Activated naive CD4-positive, alpha-beta T cell (primary cell): Measurements from ENCODE around the gene DEGS2.

Experiments
- DNase-seq, 4 experiments: peaks; one replicate each; lab custom pipeline; 2025; lab: John Stamatoyannopoulos, UW

DEGS2 gene

DNA sequence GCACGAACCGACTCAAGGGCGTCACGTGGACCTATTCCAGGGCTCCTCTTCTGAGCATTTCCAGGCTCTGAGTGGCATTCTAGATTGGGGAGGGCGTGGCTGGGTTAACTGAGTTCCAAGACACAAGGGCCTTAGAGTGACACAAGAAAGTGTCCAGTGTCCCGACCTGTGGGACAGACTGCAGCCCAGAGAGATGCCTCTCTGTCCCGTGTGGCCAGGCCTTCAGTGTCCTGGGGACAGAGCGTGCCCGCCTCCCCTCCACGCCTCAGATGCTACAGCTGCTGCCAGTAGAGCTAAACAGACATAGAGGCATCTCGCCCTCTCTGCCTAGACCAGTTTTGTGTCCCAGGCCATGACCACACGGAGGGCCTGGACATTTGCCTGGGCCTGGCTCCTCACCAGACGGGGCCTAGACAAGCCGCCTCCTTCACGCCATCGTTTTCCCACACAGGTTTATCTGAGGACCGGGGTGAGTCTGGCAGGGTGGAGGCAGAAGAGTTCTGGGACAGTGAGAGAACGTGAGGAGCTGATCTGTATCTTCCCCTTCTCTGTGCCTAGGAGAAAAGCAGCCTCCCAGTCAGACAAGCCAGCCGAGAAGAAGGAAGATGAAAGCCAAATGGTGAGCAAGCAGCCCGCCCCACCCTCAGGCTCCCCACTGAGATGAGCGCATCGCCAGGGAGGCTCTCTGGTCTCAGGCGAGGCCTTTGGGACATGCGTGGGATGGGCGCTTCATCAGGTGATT is 27.1 kb downstream of the DEGS2 start:
- DNase-seq = no peak

DNA sequence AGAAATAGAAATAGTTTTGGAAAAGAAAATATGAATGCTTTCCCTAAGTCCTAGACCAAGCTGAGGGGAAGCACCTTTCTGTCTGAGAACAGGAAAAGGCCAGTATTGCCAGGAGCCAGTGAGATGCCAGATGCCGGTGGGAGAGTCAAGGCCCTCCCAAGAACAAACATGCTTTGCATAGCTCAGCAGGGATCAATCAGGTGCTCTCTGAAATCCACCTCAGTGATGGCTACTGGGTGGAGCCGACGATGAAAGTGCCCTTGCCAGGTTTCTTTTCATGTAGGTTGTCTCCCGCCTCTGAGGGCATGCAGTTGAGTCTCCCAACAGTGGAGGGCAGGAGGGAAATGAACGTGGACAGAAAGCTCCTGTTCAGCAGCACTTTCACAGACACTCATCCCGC is 28.3 kb downstream of the DEGS2 start:
- no peak for DNase-seq

- DNase-seq = no peak
Measured at GRCh38 chr14:100130521-100130920, 28.9 kb downstream of the DEGS2 start.

GRCh38 chr14:100129161-100129589 is 30.3 kb downstream of the DEGS2 start:
- no peak for DNase-seq

- no peak for DNase-seq
Measured at GRCh38 chr14:100128688-100129087, 30.8 kb downstream of the DEGS2 start.

DNA sequence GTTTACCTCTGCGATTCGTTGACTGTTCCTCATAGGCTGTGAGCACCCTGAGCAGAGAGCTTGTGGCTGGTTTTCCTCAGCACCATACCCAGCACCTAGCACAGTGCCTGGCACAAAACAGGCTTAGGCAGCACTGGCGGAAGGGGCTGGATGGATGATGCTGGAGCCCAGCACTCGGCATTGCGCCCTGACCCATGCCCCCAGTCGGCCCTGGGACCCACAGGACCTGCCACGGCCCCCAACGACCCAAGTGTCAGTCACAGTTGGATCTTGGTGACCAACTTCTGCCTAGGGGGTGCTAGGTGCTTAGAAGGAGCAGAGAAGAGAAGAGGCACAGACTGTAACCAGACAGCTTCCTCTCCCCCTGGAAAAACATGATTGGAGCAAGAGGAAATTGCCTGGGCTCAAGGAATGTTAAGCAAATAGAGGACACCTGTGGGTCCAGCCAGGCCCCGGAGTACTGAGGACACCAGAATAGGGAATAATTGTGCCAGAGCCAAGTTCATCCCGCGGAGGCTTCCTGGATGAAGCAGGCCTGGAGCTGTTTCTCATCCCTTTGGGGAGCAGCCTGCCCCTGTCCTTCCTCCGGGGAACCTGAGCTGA is 31.5 kb downstream of the DEGS2 start:
- no peak for DNase-seq

GRCh38 chr14:100126401-100126800 is 33.0 kb downstream of the DEGS2 start:
- DNase-seq = no peak

GRCh38 chr14:100124551-100125088 is 34.8 kb downstream of the DEGS2 start:
- DNase-seq = no peak

GRCh38 chr14:100123618-100124017 is 35.8 kb downstream of the DEGS2 start:
- no peak for DNase-seq

- DNase-seq = no peak
Measured at GRCh38 chr14:100122481-100123223, 36.8 kb downstream of the DEGS2 start.

DNA sequence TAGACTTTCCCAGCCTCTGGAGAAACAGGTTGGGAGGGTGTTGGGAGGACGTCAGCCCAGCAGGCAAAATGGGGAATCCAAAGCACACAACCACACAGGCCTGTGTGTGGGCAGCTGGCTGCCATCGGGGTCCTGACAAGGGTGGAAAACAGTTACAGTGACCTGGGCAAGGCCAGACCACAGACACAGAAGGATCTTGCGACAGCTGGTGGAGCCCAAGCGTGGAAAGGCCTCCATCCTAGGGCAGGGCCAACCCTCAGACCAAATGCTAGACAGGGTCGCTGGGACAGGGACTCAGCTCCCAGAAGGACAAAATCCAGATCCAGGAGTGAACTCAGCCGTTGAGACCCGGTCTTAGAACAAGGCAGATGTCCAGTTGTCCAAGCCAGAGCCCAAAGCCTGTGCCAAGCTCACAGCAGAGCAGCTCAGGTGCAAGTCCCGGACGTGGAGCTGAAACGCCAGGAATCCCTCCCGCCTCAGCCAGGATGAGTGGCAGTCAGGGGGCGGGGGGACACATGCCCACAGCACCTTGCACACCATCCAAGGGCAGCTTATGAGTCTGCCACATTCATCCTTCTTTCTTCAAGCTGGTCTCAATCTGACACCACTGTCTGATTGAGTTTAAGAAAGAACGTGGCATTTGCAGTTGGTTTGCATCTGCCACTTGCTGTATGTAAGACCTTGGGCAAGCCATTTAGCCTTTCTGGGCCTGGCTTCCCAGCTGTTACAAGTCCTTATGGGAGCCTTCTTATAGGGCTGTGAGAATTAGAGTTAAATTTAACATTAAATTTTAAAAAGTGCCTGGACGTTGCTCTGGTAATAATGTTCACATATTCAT is 37.6 kb downstream of the DEGS2 start:
- no peak for DNase-seq

DNA sequence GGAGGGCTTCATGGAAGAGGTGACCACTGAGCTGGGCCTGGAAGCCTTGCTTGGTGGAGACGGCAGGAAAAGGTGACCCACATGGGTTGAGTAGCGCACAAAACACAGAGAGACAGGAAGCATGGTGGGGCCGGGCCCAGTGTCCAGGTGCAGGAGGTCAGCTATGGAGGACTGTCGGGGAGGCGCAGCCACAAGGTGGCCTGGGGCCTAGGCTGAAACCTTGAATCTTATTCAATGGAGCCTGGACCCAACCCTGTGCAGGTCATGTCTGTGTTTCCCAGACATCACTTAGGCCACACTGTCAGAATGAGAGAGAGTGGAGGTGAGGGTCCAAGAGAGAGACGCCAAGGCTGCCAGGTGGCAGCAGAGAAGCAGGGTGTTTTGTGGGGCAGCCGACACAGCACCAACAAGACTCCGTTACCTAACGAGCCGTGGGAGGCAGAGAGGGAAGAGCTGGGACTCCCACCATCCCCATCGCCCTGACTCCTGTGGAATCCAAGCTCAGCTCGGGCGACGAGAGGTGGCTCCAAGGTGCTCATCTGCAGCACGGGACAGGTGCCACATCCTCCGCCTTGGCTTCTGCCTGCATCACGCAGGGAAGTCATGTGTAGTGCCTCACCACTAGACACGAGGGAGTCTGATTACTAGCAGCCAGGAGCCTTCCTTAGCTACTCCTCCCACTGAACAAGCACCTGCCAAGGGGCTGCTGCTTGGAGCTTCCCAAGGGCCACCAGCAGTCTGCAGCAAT is 38.7 kb downstream of the DEGS2 start:
- DNase-seq = no peak

- DNase-seq = no peak
Measured at GRCh38 chr14:100119251-100119650, 40.2 kb downstream of the DEGS2 start.

GRCh38 chr14:100118396-100119011 is 40.9 kb downstream of the DEGS2 start:
- no peak for DNase-seq

- DNase-seq = no peak
Measured at GRCh38 chr14:100117633-100118395, 41.6 kb downstream of the DEGS2 start.

DNA sequence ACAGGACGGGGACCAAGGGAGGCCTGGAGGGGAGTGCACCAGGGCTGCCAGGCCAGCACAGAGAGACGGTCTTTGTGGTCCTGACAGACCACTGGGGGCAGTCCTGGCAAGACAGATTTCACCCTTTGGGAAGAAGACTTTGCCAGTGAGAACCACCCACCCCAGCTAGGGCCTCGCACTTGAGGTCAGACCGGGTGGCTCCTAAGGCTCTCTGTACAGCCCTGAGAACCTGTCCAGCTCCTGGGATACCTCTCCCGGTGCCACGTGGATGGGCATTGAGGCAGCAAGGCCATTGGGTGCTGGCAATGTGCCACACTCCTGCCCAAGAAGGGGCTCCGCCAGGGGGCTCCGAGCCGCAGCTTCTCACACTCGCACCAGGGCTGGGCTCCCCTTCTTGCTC is 42.4 kb downstream of the DEGS2 start:
- no peak for DNase-seq

- no peak for DNase-seq
Measured at GRCh38 chr14:100116134-100116533, 43.3 kb downstream of the DEGS2 start.

DNA sequence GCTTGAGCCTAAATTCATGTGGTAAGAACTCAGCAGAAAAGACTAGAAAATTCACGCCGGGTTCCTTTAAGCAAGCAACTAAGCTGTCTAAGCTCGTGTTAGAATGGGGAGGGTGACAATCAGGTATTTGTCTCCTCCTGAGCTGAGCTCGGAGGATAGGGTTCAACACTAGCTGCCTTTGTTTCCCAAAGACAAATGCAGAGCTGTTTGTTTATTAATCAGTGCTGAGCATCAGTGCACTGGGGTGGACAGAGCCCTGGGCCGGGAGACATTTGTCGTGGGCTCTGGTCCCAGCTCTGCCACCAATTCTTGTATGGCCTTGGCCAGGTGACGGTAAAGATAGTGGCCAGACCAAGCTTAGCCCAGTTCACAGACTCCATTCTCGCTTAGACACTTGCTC is 43.7 kb downstream of the DEGS2 start:
- DNase-seq = no peak

DNA sequence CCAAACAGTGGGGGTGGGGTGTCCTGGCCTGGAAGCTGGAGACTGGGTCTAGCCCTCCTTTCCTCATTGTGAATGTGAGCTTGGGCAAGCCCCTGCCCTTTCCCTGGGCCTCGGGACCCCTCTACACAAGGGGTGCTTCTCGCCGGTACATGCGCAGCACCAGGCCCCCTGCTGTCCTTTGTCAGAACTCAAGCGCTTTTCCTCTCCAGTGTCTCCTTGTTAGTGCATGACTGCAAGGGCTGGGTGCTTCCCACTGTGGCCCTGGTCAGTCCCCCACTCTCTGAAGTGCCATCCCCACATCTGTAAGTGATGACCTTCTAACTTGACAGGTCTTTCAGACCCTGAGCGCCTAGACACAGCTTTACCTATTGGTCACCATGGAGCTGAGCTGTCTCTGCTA is 44.2 kb downstream of the DEGS2 start:
- no peak for DNase-seq
